ENCODE measurements around the gene TMEM79.

- no peak for TF ChIP-seq POLR2A (IDR thresholded peaks at IDR 0.05; ENCODE audit: low read depth, low read length)
- TF ChIP-seq TAF1 (IDR thresholded peaks at IDR 0.05; ENCODE audit: low read depth, low read length): no peak
- TF ChIP-seq POLR2AphosphoS5 (IDR thresholded peaks at IDR 0.05; ENCODE audit: low read depth, low read length): no peak
Observed at GRCh38 chr1:156284112-156284511, at the start of gene TMEM79.

Measured in GM12891 (cell line).